ENCODE results near the gene PSMD2.

The PSMD2 gene

GRCh38 chr3:184335291-184335660, 36.2 kb downstream of the PSMD2 start:
- Histone ChIP-seq H3K27ac (peak overlapping the region; percentile 92), H3K27me3 (ENCODE audit: control insufficient read depth, insufficient read depth, low read length) (no peaks in the 10 kb centered on the region), H3K36me3 (ENCODE audit: control insufficient read depth, insufficient read depth, low read length) (no peaks in the 10 kb centered on the region), H2AFZ (peak overlapping the region; percentile 65), H3K79me2 (peaks cover 3% of the 10 kb centered on the region), H3K9me3 (ENCODE audit: control insufficient read depth, low read length) (no peaks in the 10 kb centered on the region), H3K4me2 (ENCODE audit: low read length) (peak overlapping the region; percentile 92), H3K9ac (no peak overlapping the region), H3K4me3 (ENCODE audit: low read depth, low read length) (peak overlapping the region; percentile 67), H3K4me1 (peaks cover 37% of the 10 kb centered on the region)
- TF ChIP-seq CTCF (IDR thresholded peaks at IDR 0.05), result no peak

GRCh38 chr3:184335661-184336546, 36.9 kb downstream of the PSMD2 start:
- H3K27me3 ChIP-seq (ENCODE audit: control insufficient read depth, insufficient read depth, low read length), result no peaks in the 10 kb centered on the region
- H3K4me2 ChIP-seq (ENCODE audit: low read length), result peak overlapping the region; percentile 92
- TF ChIP-seq CTCF (IDR thresholded peaks at IDR 0.05), result no peak
- no peaks in the 10 kb centered on the region for H3K36me3 ChIP-seq (ENCODE audit: control insufficient read depth, insufficient read depth, low read length)
- peaks cover 10% of the 10 kb centered on the region for H3K79me2 ChIP-seq
- H3K4me1 ChIP-seq, result peaks cover 37% of the 10 kb centered on the region
- no peaks in the 10 kb centered on the region for H3K9me3 ChIP-seq (ENCODE audit: control insufficient read depth, low read length)
- H3K27ac ChIP-seq, result peak overlapping the region; percentile 92
- peak overlapping the region; percentile 65 for H2AFZ ChIP-seq
- H3K4me3 ChIP-seq (ENCODE audit: low read depth, low read length), result peak overlapping the region; percentile 67
- H3K9ac ChIP-seq, result no peak overlapping the region

GRCh38 chr3:184336547-184337398, 37.7 kb downstream of the PSMD2 start:
- no peaks in the 10 kb centered on the region for H3K27me3 ChIP-seq (ENCODE audit: control insufficient read depth, insufficient read depth, low read length)
- peaks cover 18% of the 10 kb centered on the region for H3K79me2 ChIP-seq
- H3K9me3 ChIP-seq (ENCODE audit: control insufficient read depth, low read length), result no peaks in the 10 kb centered on the region
- H3K4me1 ChIP-seq, result peaks cover 37% of the 10 kb centered on the region
- no peak overlapping the region for H3K9ac ChIP-seq
- TF ChIP-seq CTCF (IDR thresholded peaks at IDR 0.05), result no peak
- peak overlapping the region; percentile 92 for H3K4me2 ChIP-seq (ENCODE audit: low read length)
- peak overlapping the region; percentile 65 for H2AFZ ChIP-seq
- no peaks in the 10 kb centered on the region for H3K36me3 ChIP-seq (ENCODE audit: control insufficient read depth, insufficient read depth, low read length)
- peak overlapping the region; percentile 67 for H3K4me3 ChIP-seq (ENCODE audit: low read depth, low read length)
- H3K27ac ChIP-seq, result peak overlapping the region; percentile 92

GRCh38 chr3:184337399-184337714, 38.3 kb downstream of the PSMD2 start, which contains the start of gene FAM131A:
Gene FAM131A, plus strand, starts transcription at chr3:184337600. Its CDS starts 31 bp downstream, at chr3:184337631.
- Histone ChIP-seq H3K4me2 (ENCODE audit: low read length) (peak within 1 kb of the TSS; percentile 92), H3K9ac (no peak within 1 kb of the TSS), H3K9me3 (ENCODE audit: control insufficient read depth, low read length) (no peaks in the 10 kb centered on the region), H3K36me3 (ENCODE audit: control insufficient read depth, insufficient read depth, low read length) (no peaks in the 10 kb centered on the region), H3K27ac (peak within 1 kb of the TSS; percentile 92), H2AFZ (peak within 1 kb of the TSS; percentile 75), H3K79me2 (peaks cover 22% of the 10 kb centered on the region), H3K27me3 (ENCODE audit: control insufficient read depth, insufficient read depth, low read length) (no peaks in the 10 kb centered on the region), H3K4me3 (ENCODE audit: low read depth, low read length) (peak within 1 kb of the TSS; percentile 67), H3K4me1 (peaks cover 37% of the 10 kb centered on the region)
- TF ChIP-seq CTCF (IDR thresholded peaks at IDR 0.05), result no peak

Data from parathyroid adenoma (tissue), 2 donors.